Effector memory CD4-positive, alpha-beta T cell (primary cell): ENCODE measurements around the gene NDUFB11.
"Not testable (repeated sequence)": the region's sequence is repeated elsewhere in the genome, so short reads cannot be mapped to it uniquely, and the experiment has no call there.

Experiments
- DNase-seq, 3 donors: peaks; one replicate each; pipeline ENCODE4 v3.0.0-alpha.2; 2020
- H3K27ac ChIP-seq: 2 replicates; pipeline ENCODE4 v1.7.0; 2013; ENCODE audit warnings: mild to moderate bottlenecking, low read length, moderate library complexity; ENCODE audit not compliant: insufficient read depth, poor library complexity, severe bottlenecking
- H3K27me3 ChIP-seq: replicated peaks from 2 replicates; pipeline ENCODE4 v1.7.0; 2013; ENCODE audit warnings: mild to moderate bottlenecking, low read length; ENCODE audit not compliant: insufficient read depth, control insufficient read depth, poor library complexity, severe bottlenecking
- H3K36me3 ChIP-seq: 2 replicates; pipeline ENCODE4 v1.7.0; 2013; ENCODE audit warnings: mild to moderate bottlenecking, low read length, moderate library complexity; ENCODE audit not compliant: control insufficient read depth, insufficient read depth
- H3K4me1 ChIP-seq: 2 replicates; pipeline ENCODE4 v1.7.0; 2013; ENCODE audit warnings: low read length, mild to moderate bottlenecking; ENCODE audit not compliant: control insufficient read depth, insufficient read depth, poor library complexity, severe bottlenecking
- H3K4me3 ChIP-seq: 2 replicates; pipeline ENCODE4 v1.7.0; 2013; ENCODE audit warnings: low read length, low read depth, mild to moderate bottlenecking; ENCODE audit not compliant: insufficient read depth, poor library complexity, severe bottlenecking
- H3K9me3 ChIP-seq: 2 replicates; pipeline ENCODE4 v1.7.0; 2013; ENCODE audit warnings: mild to moderate bottlenecking, low read length, moderate library complexity; ENCODE audit not compliant: control insufficient read depth

NDUFB11 gene

GRCh38 chrX:47146936-47147859, 2.7 kb upstream of the NDUFB11 start:
- no peak overlapping the region for H3K27ac ChIP-seq
- H3K4me1 ChIP-seq: peaks cover 5% of the 10 kb centered on the region
- peaks cover 3% of the 10 kb centered on the region for H3K36me3 ChIP-seq
- DNase-seq: no peak
- H3K27me3 ChIP-seq: no peaks in the 10 kb centered on the region
- no peak overlapping the region for H3K4me3 ChIP-seq
- no peaks in the 10 kb centered on the region for H3K9me3 ChIP-seq

- peaks cover 5% of the 10 kb centered on the region for H3K4me1 ChIP-seq
- peaks cover under 1% of the 10 kb centered on the region for H3K36me3 ChIP-seq
- peak overlapping the region; percentile 77 for H3K4me3 ChIP-seq
- peak overlapping the region; percentile 90 for H3K27ac ChIP-seq
- DNase-seq: no peak
- H3K27me3 ChIP-seq: no peaks in the 10 kb centered on the region
- H3K9me3 ChIP-seq: no peaks in the 10 kb centered on the region
Measured at GRCh38 chrX:47146121-47146935, 1.8 kb upstream of the NDUFB11 start.

- Histone ChIP-seq H3K4me3 (peak overlapping the region; percentile 77), H3K4me1 (peaks cover 5% of the 10 kb centered on the region), H3K36me3 (no peaks in the 10 kb centered on the region), H3K27ac (peak overlapping the region; percentile 90), H3K9me3 (no peaks in the 10 kb centered on the region), H3K27me3 (no peaks in the 10 kb centered on the region)
- DNase-seq: peak in 1 of 3 donors; percentile 46
Measured at GRCh38 chrX:47145395-47146120, 1.1 kb upstream of the NDUFB11 start.

GRCh38 chrX:47143894-47144625, 442 bp downstream of the NDUFB11 start:
- DNase-seq: peak in 1 of 3 donors; percentile 34
- peak overlapping the region; percentile 90 for H3K27ac ChIP-seq

GRCh38 chrX:47138171-47138570, 6.3 kb downstream of the NDUFB11 start:
- Histone ChIP-seq H3K27me3 (no peaks in the 10 kb centered on the region), H3K4me3 (no peak overlapping the region), H3K36me3 (no peaks in the 10 kb centered on the region), H3K4me1 (no peaks in the 10 kb centered on the region), H3K27ac (no peak overlapping the region), H3K9me3 (no peaks in the 10 kb centered on the region)
- no peak for DNase-seq

More at GRCh38 chrX:47143894-47144625, 442 bp downstream of the NDUFB11 start:
- Histone ChIP-seq H3K9me3 (no peaks in the 10 kb centered on the region), H3K4me1 (peaks cover 5% of the 10 kb centered on the region), H3K27me3 (no peaks in the 10 kb centered on the region), H3K36me3 (no peaks in the 10 kb centered on the region), H3K4me3 (peak overlapping the region; percentile 77)

GRCh38 chrX:47135650-47136049, 8.9 kb downstream of the NDUFB11 start:
- H3K27ac ChIP-seq, H3K36me3 ChIP-seq, DNase-seq, H3K4me3 ChIP-seq, H3K9me3 ChIP-seq, H3K27me3 ChIP-seq, H3K4me1 ChIP-seq: not testable (repeated sequence)

GRCh38 chrX:47133493-47133892, 11.0 kb downstream of the NDUFB11 start:
- Histone ChIP-seq H3K27me3 (no peaks in the 10 kb centered on the region), H3K9me3 (no peaks in the 10 kb centered on the region), H3K27ac (no peak overlapping the region), H3K4me1 (no peaks in the 10 kb centered on the region), H3K4me3 (no peak overlapping the region), H3K36me3 (no peaks in the 10 kb centered on the region)
- DNase-seq: no peak

- H3K27me3 ChIP-seq: no peaks in the 10 kb centered on the region
- H3K27ac ChIP-seq: peak overlapping the region; percentile 60
- H3K36me3 ChIP-seq: no peaks in the 10 kb centered on the region
- no peaks in the 10 kb centered on the region for H3K4me1 ChIP-seq
- peak overlapping the region; percentile 59 for H3K4me3 ChIP-seq
- DNase-seq: no peak
- H3K9me3 ChIP-seq: no peaks in the 10 kb centered on the region
Measured at GRCh38 chrX:47129899-47130358, 14.6 kb downstream of the NDUFB11 start.
